GM18868 (cell line): ENCODE measurements around the gene PXT1.
"Not testable (repeated sequence)": the region's sequence is repeated elsewhere in the genome, so short reads cannot be mapped to it uniquely, and the experiment has no call there.

ENCODE experiments used
- ATAC-seq: cut with Tn5 transposase; IDR thresholded peaks from one replicate; pipeline ENCODE4 v1.9.1; 2021; ENCODE audit warnings: mild to moderate bottlenecking, moderate library complexity; ENCODE audit not compliant: unreplicated experiment

Gene PXT1, protein sequence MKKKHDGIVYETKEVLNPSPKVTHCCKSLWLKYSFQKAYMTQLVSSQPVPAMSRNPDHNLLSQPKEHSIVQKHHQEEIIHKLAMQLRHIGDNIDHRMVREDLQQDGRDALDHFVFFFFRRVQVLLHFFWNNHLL

DNA sequence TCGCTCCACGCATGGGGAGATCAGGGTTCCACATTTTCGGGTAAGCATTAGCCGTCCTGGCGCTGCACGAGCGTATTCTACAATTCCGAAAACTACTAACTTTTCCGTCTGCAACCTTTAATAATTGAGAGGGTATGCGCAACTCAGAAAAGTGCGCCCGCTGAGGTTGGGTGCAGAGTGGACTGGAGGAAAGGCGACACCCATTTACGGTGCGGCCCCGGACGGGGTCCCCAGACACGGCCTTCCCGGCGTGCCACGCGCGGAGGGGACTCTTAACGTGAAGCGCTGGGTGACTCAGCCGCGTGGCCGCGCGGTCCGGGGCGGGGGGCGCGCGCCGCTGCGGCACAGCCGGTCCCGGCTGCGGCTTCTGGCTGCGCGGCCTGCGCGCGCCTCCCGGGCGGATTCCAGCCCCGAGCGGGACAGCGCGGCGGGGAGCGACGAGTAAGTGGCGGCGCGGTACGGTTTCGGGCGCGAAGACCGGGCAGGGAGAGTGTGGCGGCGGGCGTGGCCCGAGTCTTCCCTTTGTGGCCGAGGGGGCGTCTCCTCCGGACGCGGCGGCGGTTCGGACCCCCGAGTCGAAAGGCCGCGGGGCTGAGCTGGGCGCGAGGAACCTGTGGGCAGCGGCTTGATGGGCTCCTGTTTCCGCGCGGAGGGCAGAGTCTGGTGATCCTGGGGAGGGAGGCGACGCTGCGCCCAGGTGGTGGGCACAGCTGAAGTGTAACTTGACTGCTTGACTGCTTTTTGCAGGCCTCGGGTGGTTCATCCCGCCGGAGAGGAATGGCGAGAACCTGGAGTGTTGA lies at the start of gene PXT1, which contains the start of gene KCTD20:
TSS of gene PXT1 (minus strand) at position 184 of the 800 bp plus-strand sequence. CDS start 16,772 bp downstream, outside the sequence.
TSS of gene KCTD20 (plus strand) at position 330 of the 800 bp plus-strand sequence. CDS start 27,098 bp downstream, outside the sequence.
- peak; percentile 75 for ATAC-seq

DNA sequence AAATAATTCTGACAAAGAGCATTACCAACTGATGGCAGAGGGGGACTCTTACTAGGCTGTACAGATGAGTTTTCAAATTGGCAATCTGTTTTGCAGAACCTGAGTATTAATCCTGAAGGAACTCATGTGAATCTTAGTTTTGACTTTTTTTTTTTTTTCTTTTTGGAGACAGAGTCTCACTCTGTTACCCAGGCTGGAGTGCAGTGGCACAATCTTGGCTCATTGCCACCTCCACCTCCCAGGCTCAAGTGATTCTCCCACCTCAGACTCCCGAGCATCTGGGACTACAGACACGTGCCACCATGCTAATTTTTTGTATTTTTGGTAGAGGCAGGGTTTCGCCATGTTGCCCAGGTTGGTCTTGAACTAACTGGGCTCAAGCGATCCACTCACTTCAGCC lies 49.4 kb upstream of the PXT1 start:
- no peak for ATAC-seq

DNA sequence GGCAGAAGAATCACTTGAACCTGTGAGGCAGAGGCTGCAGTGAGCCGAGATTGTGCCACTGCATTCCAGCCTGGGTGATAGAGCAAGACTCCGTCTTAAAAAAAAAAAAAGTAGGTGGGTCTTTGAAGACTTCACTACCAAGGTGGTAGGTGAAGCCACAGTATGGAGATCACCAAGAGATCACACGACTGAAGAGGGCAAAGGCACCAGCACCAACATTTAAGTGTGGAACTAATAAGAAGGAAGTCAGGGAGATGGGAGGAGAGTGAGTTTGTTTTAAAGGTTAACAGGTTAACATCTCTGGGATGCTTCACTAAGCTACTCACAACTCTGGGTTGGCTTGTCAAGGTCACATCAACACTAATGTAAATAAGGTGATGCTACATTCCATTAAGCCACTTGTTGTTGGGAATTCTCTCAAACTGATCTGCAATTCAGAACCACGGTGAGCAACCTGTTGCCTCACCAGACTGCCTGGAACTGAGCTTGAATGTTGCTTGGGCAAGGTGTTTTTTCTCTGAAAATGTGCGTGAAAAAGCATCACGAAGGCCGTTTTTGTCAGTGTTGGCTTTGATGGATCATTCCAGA lies 48.8 kb upstream of the PXT1 start:
- ATAC-seq, result no peak

DNA sequence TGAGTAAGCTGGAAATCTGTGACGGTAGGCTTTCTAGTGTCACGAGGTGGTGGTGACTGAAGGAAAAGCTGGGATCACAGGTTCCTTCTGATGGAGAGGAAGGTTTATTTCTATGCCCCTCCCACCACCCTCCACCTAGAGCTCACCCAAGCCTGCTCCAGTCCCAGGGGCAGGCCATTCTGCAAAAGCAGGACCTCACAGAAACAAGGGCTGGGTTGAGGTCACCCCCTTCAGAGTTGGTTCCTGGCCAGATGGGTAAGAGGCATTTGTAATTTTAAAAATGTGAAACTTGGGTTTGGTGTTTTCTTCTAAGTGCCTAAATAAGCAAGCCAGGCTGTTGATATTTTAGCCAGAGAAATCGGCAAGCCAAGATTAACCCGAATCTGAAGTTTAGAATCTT lies 46.8 kb upstream of the PXT1 start:
- no peak for ATAC-seq

DNA sequence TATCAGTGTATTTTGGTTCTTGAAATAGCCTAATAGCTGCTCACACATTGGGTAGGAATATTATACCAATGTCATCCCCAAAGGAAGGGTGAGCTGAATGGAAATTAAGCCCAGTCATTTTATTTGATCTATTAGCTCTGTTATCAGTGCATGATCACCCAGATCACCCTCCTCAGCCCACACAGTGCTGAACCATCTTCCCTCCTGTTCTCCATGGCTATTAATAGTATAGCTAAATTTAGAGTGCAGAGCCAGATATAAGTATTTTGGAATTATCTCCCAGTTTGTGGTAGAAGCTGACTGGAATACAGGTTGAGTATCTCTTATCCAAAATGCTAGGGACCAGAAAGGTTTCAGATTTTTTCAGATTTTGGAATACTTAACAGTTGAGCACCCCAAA lies 45.6 kb upstream of the PXT1 start:
- ATAC-seq, result no peak

DNA sequence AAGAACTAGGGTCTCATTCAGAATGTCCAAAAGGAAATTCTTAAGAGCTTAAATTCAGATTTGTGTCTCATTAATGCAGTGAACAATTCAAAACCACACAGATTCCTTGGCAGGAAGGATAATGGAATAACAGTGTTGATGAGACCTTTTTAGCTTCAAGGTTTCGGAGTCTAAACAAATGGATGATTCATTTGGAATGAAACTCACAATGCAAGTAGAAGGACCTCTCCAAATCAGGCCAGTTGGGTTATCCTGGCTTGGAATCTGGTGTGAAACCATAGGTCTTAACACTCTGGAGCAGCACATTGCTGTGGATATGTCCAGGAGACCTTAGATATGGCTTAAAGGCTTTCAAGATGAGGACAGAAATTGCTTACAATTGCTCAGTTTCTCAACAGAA lies 45.0 kb upstream of the PXT1 start:
- ATAC-seq, result no peak

DNA sequence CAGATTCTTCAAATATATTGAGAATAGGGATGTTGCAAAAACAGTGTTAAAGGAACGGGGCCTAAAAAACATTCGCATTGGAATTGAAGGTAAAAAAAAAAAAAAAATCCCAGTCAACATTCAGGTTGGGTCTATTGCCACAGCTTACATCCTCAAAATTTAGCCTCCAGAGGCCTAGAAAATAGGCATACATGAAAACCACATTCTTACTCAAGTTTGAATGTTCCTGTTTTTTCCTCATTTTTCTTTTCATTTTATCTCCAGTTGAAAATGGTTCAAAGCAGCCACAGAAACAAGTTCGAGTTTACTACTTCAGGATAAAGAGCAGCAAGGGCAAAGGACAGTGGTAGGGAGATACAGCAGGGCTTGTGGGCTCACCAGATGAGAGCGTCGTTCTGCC lies 42.1 kb upstream of the PXT1 start:
- no peak for ATAC-seq

DNA sequence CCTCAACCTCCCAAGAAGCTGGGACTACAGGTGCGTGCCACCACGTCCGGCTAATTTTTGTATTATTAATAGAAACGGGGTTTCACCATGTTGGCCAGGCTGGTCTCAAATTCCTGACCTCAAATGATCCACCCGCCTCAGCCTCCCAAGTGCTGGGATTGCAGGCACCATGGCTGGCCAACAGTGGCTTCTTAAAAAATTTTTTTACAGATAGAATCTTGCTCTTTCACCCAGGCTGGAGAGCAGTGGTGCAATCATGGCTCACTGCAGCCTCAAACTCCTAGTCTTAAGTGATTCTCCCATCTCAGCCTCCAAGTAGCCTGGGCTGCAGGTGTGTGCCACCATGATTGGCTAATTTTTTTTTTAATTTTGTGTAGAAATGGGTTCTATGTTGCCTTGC lies 40.7 kb upstream of the PXT1 start:
- not testable (repeated sequence) for ATAC-seq

DNA sequence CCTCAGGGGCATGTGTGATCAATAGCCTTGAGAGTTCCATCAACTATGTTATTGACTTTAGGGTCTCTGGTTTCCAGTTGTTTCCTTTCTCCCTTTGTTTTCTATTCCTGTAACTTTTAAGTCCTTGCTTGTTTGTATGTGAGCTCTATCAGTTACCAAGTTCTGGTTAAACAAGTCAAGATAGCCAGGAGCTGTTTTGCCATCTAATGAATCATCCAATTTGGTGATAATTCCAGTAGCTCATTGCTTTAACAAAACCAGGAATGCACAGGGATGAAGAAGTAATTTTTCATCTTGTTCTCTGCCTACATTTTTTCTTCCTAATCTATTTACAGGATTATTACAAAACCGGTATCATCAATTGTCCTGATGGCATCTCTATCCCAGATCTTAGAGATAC lies 36.6 kb upstream of the PXT1 start:
- no peak for ATAC-seq

DNA sequence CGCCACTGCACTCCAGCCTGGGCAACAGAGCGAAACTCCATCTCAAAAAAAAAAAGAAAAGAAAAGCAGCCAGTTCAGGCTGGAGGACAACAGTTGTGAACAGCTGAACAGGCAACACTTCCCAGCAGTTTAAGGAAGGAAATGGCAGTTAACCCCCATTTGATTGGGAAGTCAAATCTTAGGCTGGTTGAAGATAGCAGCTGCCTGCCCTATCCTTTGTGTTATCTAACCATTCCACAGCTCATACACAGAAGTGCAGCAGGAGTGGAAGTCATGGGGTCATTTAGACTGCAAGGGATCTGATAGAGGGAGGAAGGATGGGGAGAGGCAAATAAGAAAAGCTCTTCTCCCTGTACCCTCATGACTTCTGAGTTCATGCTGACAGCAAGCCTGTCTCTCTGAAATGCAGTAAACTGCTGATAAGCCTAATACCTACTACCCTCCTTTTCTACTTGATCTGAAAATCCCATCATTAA lies 35.4 kb upstream of the PXT1 start:
- ATAC-seq, result no peak

DNA sequence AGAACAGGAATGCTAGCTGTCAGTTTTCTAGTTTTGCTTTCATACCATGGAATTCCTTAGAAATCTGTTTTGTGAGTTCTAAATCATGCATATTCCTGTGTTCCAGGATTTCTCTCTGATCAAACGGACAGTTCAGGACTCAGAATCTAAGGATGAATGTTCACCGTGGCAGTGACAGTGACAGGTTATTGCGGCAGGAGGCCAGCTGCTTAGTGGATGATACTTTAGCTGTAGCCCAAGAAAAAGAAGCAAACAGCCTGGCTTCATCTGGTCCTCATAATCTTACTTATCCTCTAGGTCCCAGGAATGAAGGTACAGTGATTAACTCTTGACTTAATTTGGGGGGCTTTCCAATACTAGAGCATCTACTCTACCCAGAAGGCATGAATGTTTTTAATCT lies 27.3 kb upstream of the PXT1 start:
- no peak for ATAC-seq

DNA sequence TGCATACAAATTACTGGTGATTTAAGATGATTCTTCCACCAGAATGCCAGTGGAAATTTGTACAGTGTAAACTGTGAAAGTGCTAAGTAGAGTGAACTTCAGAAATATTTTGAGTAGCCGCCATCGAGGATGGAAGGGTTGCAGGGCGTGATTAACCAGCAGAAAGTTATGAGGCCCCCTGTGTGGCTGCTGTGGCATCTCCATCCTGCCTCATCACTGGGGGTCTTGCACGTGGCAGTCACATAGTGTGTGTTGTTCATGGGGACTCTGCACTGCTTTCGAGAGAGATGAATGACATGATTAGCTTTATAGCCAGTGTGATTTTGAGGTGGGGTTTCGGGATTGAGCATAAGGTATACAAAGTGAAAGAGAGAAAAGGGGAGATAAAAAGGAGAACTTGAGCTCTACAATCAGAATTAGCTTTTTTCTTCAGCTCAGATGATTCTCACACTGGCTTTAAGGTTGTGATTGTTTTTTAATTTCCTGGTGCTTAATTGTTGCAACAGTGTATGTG lies 26.6 kb upstream of the PXT1 start:
- ATAC-seq, result no peak

DNA sequence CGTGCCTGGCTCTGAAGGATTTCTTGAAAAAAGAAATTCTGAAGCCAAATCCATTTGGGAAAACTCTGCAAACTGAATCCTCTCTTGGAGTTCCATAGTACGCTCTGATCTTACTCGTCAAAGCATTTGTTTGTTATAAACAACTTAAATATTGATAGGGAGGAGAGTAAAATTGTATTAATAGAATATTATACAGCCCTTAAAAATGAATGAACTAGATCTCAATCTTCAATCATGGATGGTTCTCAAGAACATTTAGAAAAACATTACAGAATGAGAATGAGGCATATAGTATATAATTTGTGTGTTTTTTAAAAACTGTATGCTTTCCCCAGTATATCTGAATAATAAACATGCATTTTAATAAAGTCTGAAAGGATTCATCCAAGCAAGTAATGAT lies 25.0 kb upstream of the PXT1 start:
- no peak for ATAC-seq

DNA sequence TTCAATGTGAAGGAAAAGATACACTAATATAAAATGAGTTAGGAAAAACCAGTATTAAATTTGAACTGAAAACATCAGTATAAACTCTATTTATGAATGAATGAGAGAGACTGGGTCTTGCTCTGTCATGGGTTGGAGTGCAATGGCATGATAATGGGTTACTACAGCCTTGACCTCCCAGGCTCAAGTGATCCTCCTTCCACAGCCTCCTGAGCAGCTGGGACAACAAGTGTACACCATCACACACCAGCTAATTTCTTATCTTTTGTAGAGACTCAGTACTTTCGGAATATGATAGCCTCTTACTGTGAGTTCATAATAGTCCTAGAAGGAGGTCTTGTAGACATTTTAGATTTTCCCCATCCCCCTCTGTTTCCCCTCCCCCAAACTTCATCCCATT lies 21.6 kb upstream of the PXT1 start:
- no peak for ATAC-seq

DNA sequence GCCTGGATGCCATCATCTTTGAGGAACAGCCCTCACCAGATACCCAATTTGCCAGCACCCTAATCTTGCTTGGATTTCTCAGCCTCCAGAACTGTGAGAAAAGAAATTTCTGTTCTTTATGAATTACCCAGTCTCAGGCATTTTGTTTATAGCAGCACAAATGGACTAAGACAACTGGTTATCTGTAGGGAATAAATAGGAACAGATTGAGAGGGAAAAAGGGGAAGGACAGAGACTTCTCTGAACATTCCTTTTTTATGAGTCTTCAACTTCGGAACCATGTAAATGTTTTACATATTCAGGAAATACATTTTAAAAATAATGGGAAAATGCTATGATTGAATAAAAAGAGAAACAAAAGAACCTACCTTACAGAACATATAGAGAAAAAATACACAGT lies 21.0 kb upstream of the PXT1 start:
- ATAC-seq, result no peak

DNA sequence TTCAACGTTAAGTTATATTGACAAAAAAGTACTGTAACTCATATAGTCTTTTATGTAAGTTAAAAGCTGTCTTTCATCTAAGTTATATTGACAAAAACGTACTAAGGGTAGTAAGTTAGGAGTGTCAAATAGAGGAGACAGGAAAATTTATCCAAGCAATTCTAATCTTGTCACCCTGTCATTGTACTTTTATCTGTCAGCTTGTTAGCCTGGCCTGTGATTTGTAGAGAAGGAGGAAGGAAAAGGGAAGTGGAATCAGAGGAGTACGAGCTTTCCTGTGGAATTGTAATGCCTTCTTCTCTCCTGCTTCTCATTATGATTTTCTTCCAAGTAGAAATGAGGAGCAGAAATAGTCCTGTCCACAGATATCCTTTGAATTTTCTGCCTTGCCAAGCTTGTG lies 19.0 kb upstream of the PXT1 start:
- no peak for ATAC-seq

DNA sequence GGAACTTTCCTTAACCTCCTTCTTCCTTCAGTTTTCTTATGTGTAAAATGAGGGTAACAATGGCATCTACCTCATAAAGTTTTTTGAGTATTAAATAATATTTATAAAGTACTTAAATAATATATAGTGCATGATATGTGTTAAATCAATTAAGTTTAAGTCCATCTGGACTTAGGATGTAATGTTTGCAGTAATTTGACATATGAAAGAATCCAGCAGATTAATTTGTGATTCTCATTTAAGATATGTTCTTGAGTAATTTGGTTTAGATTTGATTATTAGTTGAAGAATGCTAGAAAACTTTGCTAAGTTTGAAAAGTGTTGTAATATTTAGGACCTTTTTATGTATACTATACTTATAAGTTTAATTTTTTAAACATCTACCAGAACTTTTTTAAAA lies 18.3 kb upstream of the PXT1 start:
- no peak for ATAC-seq

DNA sequence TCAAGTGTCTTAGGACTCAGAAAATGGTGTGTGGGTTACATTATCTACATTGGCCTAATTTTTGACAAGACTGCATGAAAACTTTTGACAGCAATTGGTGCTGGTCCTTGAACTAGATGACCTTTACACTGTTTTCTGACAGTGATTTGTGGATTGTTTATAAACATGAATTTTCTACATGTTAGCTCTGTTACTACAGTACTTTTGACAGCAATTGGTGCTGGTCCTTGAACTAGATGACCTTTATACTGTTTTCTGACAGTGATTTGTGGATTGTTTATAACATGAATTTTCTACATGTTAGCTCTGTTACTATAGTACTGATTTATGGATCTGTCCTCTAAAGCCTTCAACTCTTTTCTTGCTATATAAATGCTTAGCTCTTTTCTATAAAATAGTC lies 16.8 kb upstream of the PXT1 start:
- ATAC-seq, result no peak

DNA sequence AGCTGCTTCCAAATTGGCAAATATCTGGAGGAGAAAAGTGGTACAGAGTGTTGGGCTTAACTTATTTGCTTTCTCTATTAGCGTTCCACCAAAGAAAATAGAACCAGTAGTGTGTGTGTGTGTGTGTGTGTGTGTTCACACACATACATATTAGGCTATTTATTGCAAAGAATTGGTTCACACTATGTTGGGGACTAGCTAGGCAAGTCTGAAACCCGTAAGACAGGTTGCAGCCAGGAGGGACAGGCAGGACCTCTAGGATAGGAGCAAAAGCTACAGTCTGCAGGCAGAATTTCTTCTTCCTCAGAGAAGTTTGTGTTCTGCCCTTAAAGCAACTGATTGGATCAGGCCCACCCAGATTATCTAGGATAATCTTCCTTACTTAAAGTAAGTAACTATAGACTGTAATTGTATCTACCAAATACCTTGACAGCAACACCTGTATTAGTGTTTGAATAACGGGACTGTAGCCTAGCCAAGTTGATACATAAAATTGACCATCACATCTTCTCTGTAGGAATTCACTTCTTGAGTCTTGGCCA lies 12.9 kb upstream of the PXT1 start:
- ATAC-seq, result no peak

DNA sequence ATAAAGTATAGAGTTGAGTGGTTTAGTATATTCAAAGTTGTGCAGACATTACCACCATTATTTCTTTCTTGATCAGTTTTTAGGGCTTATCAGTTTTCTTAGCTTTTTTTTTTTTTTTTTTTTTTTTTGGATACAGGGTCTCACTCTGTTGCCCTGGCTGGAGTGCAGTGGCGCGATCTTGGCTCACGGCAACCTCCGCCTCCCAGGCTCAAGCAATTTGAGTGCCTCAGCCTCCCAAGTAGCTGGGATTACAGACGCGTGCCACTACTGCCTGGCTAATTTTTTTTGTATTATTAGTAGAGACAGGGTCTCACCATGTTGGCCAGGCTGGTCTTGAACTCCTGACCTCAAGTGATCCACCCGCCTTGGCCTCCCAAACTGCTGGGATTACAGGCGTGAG lies 10.2 kb upstream of the PXT1 start:
- not testable (repeated sequence) for ATAC-seq

DNA sequence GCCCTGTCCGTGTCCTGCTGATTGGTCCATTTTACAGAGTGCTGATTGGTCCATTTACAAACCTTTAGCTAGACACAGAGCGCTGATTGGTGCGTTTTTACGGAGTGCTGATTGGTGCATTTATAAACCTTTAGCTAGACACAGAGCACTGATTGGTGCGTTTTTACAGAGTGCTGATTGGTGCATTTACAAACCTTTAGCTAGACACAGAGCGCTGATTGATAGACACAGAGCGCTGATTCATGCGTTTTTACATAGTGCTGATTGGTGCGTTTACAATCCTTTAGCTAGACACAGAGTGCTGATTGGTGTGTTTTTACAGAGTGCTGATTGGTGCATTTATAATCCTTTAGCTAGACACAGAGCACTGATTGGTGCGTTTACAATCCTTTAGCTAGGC lies 6.5 kb upstream of the PXT1 start:
- not testable (repeated sequence) for ATAC-seq

DNA sequence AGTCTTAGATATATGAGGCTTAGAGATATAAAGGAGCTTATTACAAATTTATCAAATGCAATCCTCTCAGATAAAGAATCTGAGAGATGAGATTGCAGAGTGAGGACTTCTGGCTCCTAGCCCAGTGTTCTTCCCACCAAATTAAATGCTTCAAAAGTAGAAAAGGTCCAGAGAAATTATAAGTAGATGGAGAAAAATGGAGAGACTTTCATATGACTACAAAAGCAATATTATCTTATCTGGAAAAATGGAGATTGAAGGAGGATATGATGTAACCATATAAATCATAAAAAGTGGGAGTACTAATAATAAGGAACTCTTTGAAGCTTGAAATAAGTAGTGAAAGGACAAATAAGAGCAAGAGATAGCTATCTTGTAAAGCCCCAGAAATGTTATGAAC lies 3.0 kb upstream of the PXT1 start:
- ATAC-seq, result no peak
